HepG2 (cell line): ENCODE results near the gene CAVIN1. TPM values are rescaled to one million over a fixed set of nuclear protein-coding genes. Genes with fewer than 3 reads are reported as not detected.

Source experiments
- CHD4 ChIP-seq: fragments of 200-600 bp; sonication (generic); IDR thresholded peaks from 2 replicates; pipeline ENCODE4 v1.7.0; 2017; ENCODE audit warnings: mild to moderate bottlenecking, low read length, borderline replicate concordance
- ELF4 ChIP-seq: sonication (generic); formaldehyde crosslinking; IDR thresholded peaks from 2 replicates; pipeline ENCODE4 v1.5.0; 2020; ENCODE audit warnings: missing genetic modification reagents, mild to moderate bottlenecking, moderate library complexity, borderline replicate concordance
- FOSL2 ChIP-seq: sonication (generic); formaldehyde crosslinking; IDR thresholded peaks from 2 replicates; pipeline ENCODE4 v1.4.0; 2020; ENCODE audit warnings: missing genetic modification reagents
- HOXD1 ChIP-seq: sonication (generic); formaldehyde crosslinking; IDR thresholded peaks from 2 replicates; pipeline ENCODE4 v1.5.0; 2020; ENCODE audit warnings: missing genetic modification reagents
- LBX2 ChIP-seq: sonication (generic); formaldehyde crosslinking; IDR thresholded peaks from 2 replicates; pipeline ENCODE4 v1.5.0; 2020; ENCODE audit warnings: missing genetic modification reagents, mild to moderate bottlenecking, borderline replicate concordance
- MAF1 ChIP-seq: sonication (generic); formaldehyde crosslinking; IDR thresholded peaks from 2 replicates; pipeline ENCODE4 v1.5.0; 2020; ENCODE audit warnings: missing genetic modification reagents, borderline replicate concordance
- RAD21 ChIP-seq: fragments of 450-650 bp; formaldehyde crosslinking; IDR thresholded peaks from 2 replicates; pipeline ENCODE4 v1.5.0; 2020; ENCODE audit warnings: mild to moderate bottlenecking
- RFXANK ChIP-seq: IDR thresholded peaks from 2 replicates; pipeline ENCODE4 v1.6.1; 2016
- SP2 ChIP-seq: sonication (generic); formaldehyde crosslinking; IDR thresholded peaks from 2 replicates; pipeline ENCODE4 v1.5.1; 2020; ENCODE audit warnings: mild to moderate bottlenecking, missing genetic modification reagents
- ZBTB38 ChIP-seq: sonication (generic); formaldehyde crosslinking; IDR thresholded peaks from 2 replicates; pipeline ENCODE4 v1.5.1; 2020; ENCODE audit warnings: mild to moderate bottlenecking, missing genetic modification reagents
- ZNF17 ChIP-seq: sonication (generic); formaldehyde crosslinking; IDR thresholded peaks from 2 replicates; pipeline ENCODE4 v1.5.0; 2020; ENCODE audit warnings: mild to moderate bottlenecking, missing genetic modification reagents
- ZNF225 ChIP-seq: sonication (generic); formaldehyde crosslinking; IDR thresholded peaks from 2 replicates; pipeline ENCODE4 v1.4.0; 2020; ENCODE audit warnings: mild to moderate bottlenecking, missing genetic modification reagents
- ZNF3 ChIP-seq: IDR thresholded peaks from 2 replicates; pipeline ENCODE4 v1.7.0; 2017; ENCODE audit warnings: inconsistent platforms
- ZNF337 ChIP-seq: sonication (generic); formaldehyde crosslinking; IDR thresholded peaks from 2 replicates; pipeline ENCODE4 v1.5.1; 2020; ENCODE audit warnings: missing genetic modification reagents, low read depth, mild to moderate bottlenecking, borderline replicate concordance
- ZNF407 ChIP-seq: sonication (generic); formaldehyde crosslinking; IDR thresholded peaks from one replicate; pipeline ENCODE4 v1.5.1; 2020; ENCODE audit warnings: mild to moderate bottlenecking, missing genetic modification reagents; ENCODE audit errors: not compliant biosample characterization
- ZNF460 ChIP-seq: sonication (generic); formaldehyde crosslinking; IDR thresholded peaks from 2 replicates; pipeline ENCODE4 v1.5.1; 2020; ENCODE audit warnings: missing genetic modification reagents, mild to moderate bottlenecking, borderline replicate concordance
- ZNF607 ChIP-seq: sonication (generic); formaldehyde crosslinking; IDR thresholded peaks from 2 replicates; pipeline ENCODE4 v1.5.1; 2020; ENCODE audit warnings: missing genetic modification reagents, mild to moderate bottlenecking, borderline replicate concordance
- ZNF850 ChIP-seq: sonication (generic); formaldehyde crosslinking; conservative IDR thresholded peaks from 2 replicates; pipeline ENCODE4 v1.9.0; 2021; ENCODE audit warnings: mild to moderate bottlenecking, missing genetic modification reagents
- ZNF883 ChIP-seq: sonication (generic); formaldehyde crosslinking; IDR thresholded peaks from 2 replicates; pipeline ENCODE4 v1.5.1; 2020; ENCODE audit warnings: mild to moderate bottlenecking, missing genetic modification reagents; ENCODE audit errors: not compliant biosample characterization
- ZSCAN25 ChIP-seq: sonication (generic); formaldehyde crosslinking; IDR thresholded peaks from 2 replicates; pipeline ENCODE4 v1.8.0; 2022; ENCODE audit warnings: mild to moderate bottlenecking, missing genetic modification reagents
- polyA plus RNA-seq, 8 experiments: library from polyadenylated mRNA; depleted of rRNA in 3 of 8; stranded (reverse) in 7 of 8; unstranded in 1 of 8; fragments of >200 nt; fragmentation: Illumina TruSeq in 4 of 8; extraction: Trizol in 4 of 8; gene quantifications; 2 replicates each; pipeline versions ENCODE4 v1.2.1 to v1.2.3, GENCODE V29; 2011 to 2016; ENCODE audit warnings: low read depth in 4 of 8, missing spikeins in 1 of 8, mixed read lengths in 1 of 8; ENCODE audit not compliant: insufficient read depth in 1 of 8
- total RNA-seq, 5 experiments: library from RNA; depleted of rRNA; stranded (reverse); fragments of >200 nt; fragmentation: Illumina TruSeq; extraction: Trizol; gene quantifications; 2 replicates each; pipeline ENCODE4 v1.2.3, GENCODE V29; 2016; ENCODE audit warnings: low read depth in 1 of 5

CAVIN1 gene
- total and polyA plus RNA-seq, 2 of the 13 experiments (the other 11 are each of a cell fraction or from before 2014, with no cell fraction given), result 15.9 to 25.5 TPM

GRCh38 chr17:42388381-42389134 is 34.5 kb downstream of the CAVIN1 start, which contains the start of gene STAT3 (continued):
- TF ChIP-seq ZNF407 (CRISPR knock-in tag), result peak; percentile 99
- TF ChIP-seq ZNF17 (CRISPR knock-in tag), result no peak
- peak; percentile 99 for TF ChIP-seq ZNF225 (CRISPR knock-in tag)
- peak; percentile 97 for TF ChIP-seq RFXANK (CRISPR knock-in tag)
- TF ChIP-seq LBX2, result 0 out of 2 replicates have a peak, but pooled peaks have one; percentile 8
- TF ChIP-seq ZNF460 (CRISPR knock-in tag), result peak; percentile 73; the same call in 1 of the 2 replicates
- peak; percentile 90 for TF ChIP-seq HOXD1 (CRISPR knock-in tag)
- peak; percentile 93 for TF ChIP-seq ZNF337 (CRISPR knock-in tag)
- TF ChIP-seq FOSL2 (CRISPR knock-in tag), result peak; percentile 91
- TF ChIP-seq RAD21, result peak; percentile 54; the same call in 1 of the 2 replicates
- TF ChIP-seq CHD4, result peak; percentile 73; the same call in 1 of the 2 replicates
- peak; percentile 92 for TF ChIP-seq MAF1
- peak; percentile 87; the same call in 1 of the 2 replicates for TF ChIP-seq ZSCAN25 (CRISPR knock-in tag)
- peak; percentile 98 for TF ChIP-seq SP2 (CRISPR knock-in tag)
- TF ChIP-seq ZNF850 (CRISPR knock-in tag), result no peak; the same call in 1 of the 2 replicates
- TF ChIP-seq ZNF883, result peak; percentile 93
- no peak; the same call in 1 of the 2 replicates for TF ChIP-seq ZNF3 (CRISPR knock-in tag)
- TF ChIP-seq ZBTB38, result peak; percentile 97
- peak; percentile 75; the same call in 1 of the 2 replicates for TF ChIP-seq ELF4 (CRISPR knock-in tag)
- TF ChIP-seq ZNF607 (CRISPR knock-in tag), result peak; percentile 96
